Measurements from ENCODE around the gene GRAMD1B. TPM values are rescaled to one million over a fixed set of nuclear protein-coding genes. Genes with fewer than 3 reads are reported as not detected.

The GRAMD1B gene
- polyA plus RNA-seq, 3 donors = 3.2 to 13.9 (median 3.3) TPM

GRCh38 chr11:123437236-123437979 is 7.3 kb downstream of the GRAMD1B start:
- no peak overlapping the region for H3K27ac Mint-ChIP-seq
- H3K4me3 Mint-ChIP-seq = no peak overlapping the region

GRCh38 chr11:123438131-123438627 is 8.1 kb downstream of the GRAMD1B start:
- Mint-ChIP-seq H3K27ac (peak overlapping the region in 1 of 7 donors; percentile 54), H3K27me3 (ENCODE audit: low read depth in 3 of 3) (peaks cover 0 to 1% (median 0%) of the 10 kb centered on the region in 3 donors), H3K9me3 (peaks cover 0 to 4% (median 0%) of the 10 kb centered on the region in 7 donors), H3K4me3 (no peak overlapping the region), H3K36me3 (peaks cover 30 to 42% of the 10 kb centered on the region in 2 donors), H3K4me1 (peaks cover 54% of the 10 kb centered on the region)
- H3K4me3 ChIP-seq (replicated peaks in 1 of 3; ENCODE audit: low read depth in 2 of 3, low read length in 3 of 3) = no peak overlapping the region
- no peak overlapping the region for H3K4me2 ChIP-seq (replicated peaks; ENCODE audit: extremely low read depth, low read length, poor library complexity, severe bottlenecking)
- no peak overlapping the region for H2AFZ ChIP-seq (ENCODE audit: insufficient read depth, low read depth, low read length, poor library complexity, severe bottlenecking)
- peaks cover 18 to 23% of the 10 kb centered on the region in 2 donors for H3K4me1 ChIP-seq (ENCODE audit: control insufficient read depth in 1 of 2, insufficient read depth in 2 of 2, low read length in 2 of 2)
- no peak overlapping the region for H3K27ac ChIP-seq (ENCODE audit: low read depth in 1 of 2, low read length in 2 of 2)
- no peaks in the 10 kb centered on the region for H3K9me3 ChIP-seq (replicated peaks in 1 of 2; ENCODE audit: control insufficient read depth in 1 of 2, insufficient read depth in 1 of 2, low read length in 2 of 2)
- WGBS (ENCODE audit: insufficient coverage) = 57% methylated on average over 6 of the region's 7 CpGs
- intact Hi-C loops (cut with micrococcal nuclease) = no loop called here
- DNase-seq = no peak
- H3K79me2 ChIP-seq (ENCODE audit: insufficient read depth, low read length) = peaks cover 75% of the 10 kb centered on the region
- no peaks in the 10 kb centered on the region for H3K27me3 ChIP-seq (ENCODE audit: control insufficient read depth in 2 of 2, insufficient read depth in 2 of 2, low read length in 2 of 2)
- H3K36me3 ChIP-seq (replicated peaks in 1 of 2; ENCODE audit: control insufficient read depth in 1 of 2, insufficient read depth in 2 of 2, low read length in 2 of 2) = peaks cover 0 to 24% of the 10 kb centered on the region in 2 donors
- H3K9ac ChIP-seq (ENCODE audit: insufficient read depth, low read length, poor library complexity, severe bottlenecking) = no peak overlapping the region
- no peaks in the 10 kb centered on the region for H4K20me1 ChIP-seq (ENCODE audit: insufficient read depth, low read length)
- TF ChIP-seq CTCF (IDR thresholded peaks at IDR 0.05) = no peak

More at GRCh38 chr11:123437236-123437979, 7.3 kb downstream of the GRAMD1B start:
- no peak for DNase-seq
- H3K36me3 Mint-ChIP-seq = peaks cover 35 to 42% of the 10 kb centered on the region in 2 donors
- H3K4me3 ChIP-seq (replicated peaks in 1 of 3; ENCODE audit: low read depth in 2 of 3, low read length in 3 of 3) = no peak overlapping the region
- H3K27me3 ChIP-seq (ENCODE audit: control insufficient read depth in 2 of 2, insufficient read depth in 2 of 2, low read length in 2 of 2) = no peaks in the 10 kb centered on the region
- no peak overlapping the region for H3K4me2 ChIP-seq (replicated peaks; ENCODE audit: extremely low read depth, low read length, poor library complexity, severe bottlenecking)
- H3K9me3 Mint-ChIP-seq = peaks cover 0 to 4% (median 0%) of the 10 kb centered on the region in 7 donors
- WGBS (ENCODE audit: insufficient coverage) = 97% methylated on average over 3 of the region's 9 CpGs
- peaks cover 0 to 1% (median 0%) of the 10 kb centered on the region in 3 donors for H3K27me3 Mint-ChIP-seq (ENCODE audit: low read depth in 3 of 3)
- peaks cover 22 to 26% of the 10 kb centered on the region in 2 donors for H3K4me1 ChIP-seq (ENCODE audit: control insufficient read depth in 1 of 2, insufficient read depth in 2 of 2, low read length in 2 of 2)
- H3K27ac ChIP-seq (ENCODE audit: low read depth in 1 of 2, low read length in 2 of 2) = no peak overlapping the region
- H3K9me3 ChIP-seq (replicated peaks in 1 of 2; ENCODE audit: control insufficient read depth in 1 of 2, insufficient read depth in 1 of 2, low read length in 2 of 2) = no peaks in the 10 kb centered on the region
- no peak overlapping the region for H2AFZ ChIP-seq (ENCODE audit: insufficient read depth, low read depth, low read length, poor library complexity, severe bottlenecking)
- H3K36me3 ChIP-seq (replicated peaks in 1 of 2; ENCODE audit: control insufficient read depth in 1 of 2, insufficient read depth in 2 of 2, low read length in 2 of 2) = peaks cover 0 to 24% of the 10 kb centered on the region in 2 donors
- H3K9ac ChIP-seq (ENCODE audit: insufficient read depth, low read length, poor library complexity, severe bottlenecking) = no peak overlapping the region
- H4K20me1 ChIP-seq (ENCODE audit: insufficient read depth, low read length) = no peaks in the 10 kb centered on the region
- H3K79me2 ChIP-seq (ENCODE audit: insufficient read depth, low read length) = peaks cover 74% of the 10 kb centered on the region
- TF ChIP-seq CTCF (IDR thresholded peaks at IDR 0.05) = no peak
- peaks cover 59% of the 10 kb centered on the region for H3K4me1 Mint-ChIP-seq
- intact Hi-C loops (cut with micrococcal nuclease) = no loop called here

All from CD14-positive monocyte (primary cell).